Measurements from ENCODE around the gene TK1.

DNA sequence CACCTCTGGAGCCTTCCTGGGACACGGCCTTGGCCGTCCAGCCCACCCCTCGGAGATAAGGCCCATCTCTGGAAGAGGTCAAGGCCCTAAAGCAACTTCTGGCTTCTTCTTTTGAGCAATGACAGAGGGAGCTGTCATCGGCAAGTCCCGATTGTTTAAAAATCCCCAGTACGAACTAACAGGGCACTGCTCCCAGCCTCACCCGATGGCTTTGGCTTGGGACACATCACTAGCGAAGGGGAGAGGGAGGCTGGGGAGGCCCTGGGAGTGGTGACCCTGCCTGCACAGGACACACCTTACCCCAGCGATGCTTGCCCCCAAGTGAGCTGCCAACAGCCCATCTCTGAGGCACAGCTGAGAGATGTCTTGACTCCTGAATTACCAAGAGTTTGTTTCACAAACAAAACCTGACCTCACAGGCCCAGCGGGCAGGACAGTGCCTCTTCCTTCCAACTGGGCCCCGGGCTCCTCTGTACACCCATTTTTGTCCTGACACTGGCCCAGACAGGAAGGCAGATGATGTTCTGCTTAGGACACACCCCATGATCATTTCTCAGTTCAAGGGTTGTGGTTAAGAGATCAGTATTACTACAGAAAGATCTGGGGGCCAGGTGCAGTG lies 13.6 kb downstream of the TK1 start:
- no peak for TF ChIP-seq NR2C2 (CRISPR knock-in tag; IDR thresholded peaks at IDR 0.05)
- TF ChIP-seq JUN (CRISPR knock-in tag; IDR thresholded peaks at IDR 0.05) = no peak
- no peak for TF ChIP-seq ZNF121 (CRISPR knock-in tag; IDR thresholded peaks at IDR 0.05)

All from WTC11 (cell line).